SK-N-SH (cell line): Measurements from ENCODE around the gene ANKRD50.

Experiments
- CTCF ChIP-seq: fragments of 200-600 bp; sonication (generic); IDR thresholded peaks from 2 replicates; pipeline ENCODE4 v1.6.1; 2017; ENCODE audit warnings: antibody characterized with exemption, mild to moderate bottlenecking, moderate library complexity
- FOSL2 ChIP-seq: IDR thresholded peaks from 2 replicates; pipeline ENCODE4 v1.4.0; 2012; ENCODE audit warnings: low read depth, mild to moderate bottlenecking, moderate library complexity, borderline replicate concordance
- GATA2 ChIP-seq: sonication (generic); formaldehyde crosslinking; IDR thresholded peaks from 2 replicates; pipeline ENCODE4 v1.5.0; 2020; ENCODE audit warnings: mild to moderate bottlenecking, missing genetic modification reagents
- IRF3 ChIP-seq: fragments of 150-350 bp; IDR thresholded peaks from 2 replicates; pipeline ENCODE4 v1.6.1; 2016; ENCODE audit warnings: mild to moderate bottlenecking, low read depth, low read length
- JUND ChIP-seq: IDR thresholded peaks from 2 replicates; pipeline ENCODE4 v1.4.0; 2012
- POLR2AphosphoS5 ChIP-seq: IDR thresholded peaks from 2 replicates; pipeline ENCODE4 v1.6.1; 2012; ENCODE audit warnings: low read depth, low read length
- RCOR1 ChIP-seq: fragments of 150-350 bp; IDR thresholded peaks from 2 replicates; pipeline ENCODE4 v1.6.1; 2017; ENCODE audit warnings: antibody characterized with exemption, low read length
- RFX5 ChIP-seq: IDR thresholded peaks from 2 replicates; pipeline ENCODE4 v1.6.1; 2012; ENCODE audit warnings: mild to moderate bottlenecking, improper control_type of control experiment, low read length
- SMC3 ChIP-seq: IDR thresholded peaks from 2 replicates; pipeline ENCODE4 v1.6.1; 2012; ENCODE audit warnings: low read depth, low read length, improper control_type of control experiment
- USF1 ChIP-seq: IDR thresholded peaks from 2 replicates; pipeline ENCODE4 v1.4.0; 2012; ENCODE audit warnings: low read depth, borderline replicate concordance
- YY1 ChIP-seq: IDR thresholded peaks from 2 replicates; pipeline ENCODE4 v1.4.0; 2012; ENCODE audit warnings: low read depth, mild to moderate bottlenecking

GRCh38 chr4:124708517-124709300, 3.8 kb downstream of the ANKRD50 start:
- TF ChIP-seq CTCF = no peak
- no peak for TF ChIP-seq SMC3
- TF ChIP-seq RFX5 = no peak
- TF ChIP-seq IRF3 = no peak
- TF ChIP-seq JUND = no peak
- TF ChIP-seq USF1 = no peak
- TF ChIP-seq GATA2 (CRISPR knock-in tag) = no peak
- TF ChIP-seq RCOR1 = no peak
- no peak for TF ChIP-seq FOSL2
- no peak for TF ChIP-seq POLR2AphosphoS5
- TF ChIP-seq YY1 = no peak
